Activated T-cell treated with anti-CD3 and anti-CD28 coated beads, Interleukin-2, amount 50 U/mL, for 4 hours (primary cell): ENCODE data around the gene PPP1R1C. TPM values are rescaled to one million over a fixed set of nuclear protein-coding genes. Genes with fewer than 3 reads are reported as not detected.
A peak's percentile ranks its signal among the peaks of the same experiment; 100 is the strongest.
"Not testable (repeated sequence)": the region's sequence is repeated elsewhere in the genome, so short reads cannot be mapped to it uniquely, and the experiment has no call there.

Experiments used
- ATAC-seq, 2 donors: fragments of 200-7000 bp; cut with Tn5 transposase; one replicate each; pipeline ENCODE4 v1.10.0; 2021
- DNase-seq: peaks from one replicate; pipeline ENCODE4 v3.0.0-alpha.2; 2020
- H3K27me3 Mint-ChIP-seq: one replicate; pipeline ENCODE4 v1.8.0; 2021; ENCODE audit warnings: low read depth, mixed read lengths
- H3K36me3 Mint-ChIP-seq: one replicate; pipeline ENCODE4 v1.8.0; 2022; ENCODE audit warnings: mixed read lengths; ENCODE audit not compliant: insufficient read depth
- H3K4me1 Mint-ChIP-seq: one replicate; pipeline ENCODE4 v1.8.0; 2021; ENCODE audit warnings: low read depth, mixed read lengths
- H3K4me3 Mint-ChIP-seq: one replicate; pipeline ENCODE4 v1.8.0; 2021; ENCODE audit warnings: mild to moderate bottlenecking, moderate library complexity, mixed read lengths
- H3K9me3 Mint-ChIP-seq: one replicate; pipeline ENCODE4 v1.8.0; 2021; ENCODE audit warnings: mixed read lengths
- total RNA-seq, 3 donors: library from RNA; stranded (reverse); gene quantifications; one replicate each; pipeline ENCODE4 v1.2.1, GENCODE V29; 2021

PPP1R1C gene
- total RNA-seq, 3 donors from 2014 or later: not detected

GRCh38 chr2:181955866-181956265 is 29.8 kb upstream of the PPP1R1C start:
- peaks cover 29% of the 10 kb centered on the region for H3K27me3 Mint-ChIP-seq
- not testable (repeated sequence) for H3K9me3 Mint-ChIP-seq, H3K36me3 Mint-ChIP-seq, DNase-seq, H3K4me1 Mint-ChIP-seq, H3K4me3 Mint-ChIP-seq, ATAC-seq

GRCh38 chr2:181957668-181958067 is 28.0 kb upstream of the PPP1R1C start:
- H3K4me3 Mint-ChIP-seq: no peak overlapping the region
- H3K36me3 Mint-ChIP-seq: no peaks in the 10 kb centered on the region
- H3K27me3 Mint-ChIP-seq: peaks cover 27% of the 10 kb centered on the region
- no peak for ATAC-seq
- no peak for DNase-seq
- H3K9me3 Mint-ChIP-seq: no peaks in the 10 kb centered on the region
- H3K4me1 Mint-ChIP-seq: peaks cover 5% of the 10 kb centered on the region

DNA sequence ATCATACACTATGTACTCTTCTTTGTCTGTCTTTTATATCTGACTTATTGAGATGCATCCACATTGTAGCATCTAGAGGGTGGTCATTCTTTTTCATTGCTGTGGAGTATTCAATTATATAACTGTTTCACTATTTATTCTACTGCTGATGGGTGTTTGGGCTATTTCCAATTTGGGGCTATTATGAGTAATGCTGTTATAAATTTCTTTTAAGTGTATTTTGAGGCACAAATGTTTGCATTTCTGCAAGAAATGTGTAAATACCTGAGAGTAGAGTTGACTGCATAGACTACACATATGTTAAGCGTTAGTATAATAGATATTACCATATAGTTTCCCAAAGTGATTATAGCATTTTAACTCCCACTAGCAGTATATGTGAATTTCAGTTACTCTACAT is 26.9 kb upstream of the PPP1R1C start:
- Mint-ChIP-seq H3K4me3 (no peak overlapping the region), H3K27me3 (peaks cover 20% of the 10 kb centered on the region), H3K36me3 (no peaks in the 10 kb centered on the region), H3K4me1 (peaks cover 2% of the 10 kb centered on the region), H3K9me3 (no peaks in the 10 kb centered on the region)
- DNase-seq (no peak), ATAC-seq (no peak)

GRCh38 chr2:181959508-181959907 is 26.1 kb upstream of the PPP1R1C start:
- ATAC-seq (no peak), DNase-seq (no peak)
- H3K4me1 Mint-ChIP-seq: no peaks in the 10 kb centered on the region
- peaks cover 20% of the 10 kb centered on the region for H3K27me3 Mint-ChIP-seq
- no peaks in the 10 kb centered on the region for H3K36me3 Mint-ChIP-seq
- no peaks in the 10 kb centered on the region for H3K9me3 Mint-ChIP-seq
- no peak overlapping the region for H3K4me3 Mint-ChIP-seq

DNA sequence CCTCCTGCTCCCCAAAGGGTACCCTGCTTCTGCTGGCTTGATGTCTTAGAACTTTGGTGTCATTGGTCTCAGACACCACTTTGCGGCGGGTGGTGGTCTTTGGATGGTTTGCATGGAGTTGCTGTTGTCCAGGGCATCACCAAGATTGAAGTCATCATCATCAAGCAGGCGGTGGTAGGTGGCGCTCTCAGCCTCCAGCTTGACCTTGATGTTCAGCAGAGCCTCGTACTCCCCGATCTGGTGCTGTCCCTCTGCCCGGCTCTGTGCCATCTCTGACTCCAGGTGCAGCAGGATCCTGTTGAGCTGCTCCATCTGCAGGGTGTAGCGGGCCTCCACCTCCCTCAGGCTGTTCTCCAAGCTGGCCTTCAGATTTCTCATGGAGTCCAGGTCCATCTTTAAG is 24.5 kb upstream of the PPP1R1C start:
- not testable (repeated sequence) for H3K36me3 Mint-ChIP-seq, H3K4me1 Mint-ChIP-seq, ATAC-seq, H3K4me3 Mint-ChIP-seq, DNase-seq, H3K9me3 Mint-ChIP-seq
- H3K27me3 Mint-ChIP-seq: peaks cover 21% of the 10 kb centered on the region

- Mint-ChIP-seq H3K4me1 (no peaks in the 10 kb centered on the region), H3K27me3 (peaks cover 25% of the 10 kb centered on the region), H3K9me3 (peaks cover 3% of the 10 kb centered on the region), H3K36me3 (no peaks in the 10 kb centered on the region), H3K4me3 (no peak overlapping the region)
- ATAC-seq (no peak), DNase-seq (no peak)
Measured at GRCh38 chr2:181962142-181962541, 23.5 kb upstream of the PPP1R1C start.

DNA sequence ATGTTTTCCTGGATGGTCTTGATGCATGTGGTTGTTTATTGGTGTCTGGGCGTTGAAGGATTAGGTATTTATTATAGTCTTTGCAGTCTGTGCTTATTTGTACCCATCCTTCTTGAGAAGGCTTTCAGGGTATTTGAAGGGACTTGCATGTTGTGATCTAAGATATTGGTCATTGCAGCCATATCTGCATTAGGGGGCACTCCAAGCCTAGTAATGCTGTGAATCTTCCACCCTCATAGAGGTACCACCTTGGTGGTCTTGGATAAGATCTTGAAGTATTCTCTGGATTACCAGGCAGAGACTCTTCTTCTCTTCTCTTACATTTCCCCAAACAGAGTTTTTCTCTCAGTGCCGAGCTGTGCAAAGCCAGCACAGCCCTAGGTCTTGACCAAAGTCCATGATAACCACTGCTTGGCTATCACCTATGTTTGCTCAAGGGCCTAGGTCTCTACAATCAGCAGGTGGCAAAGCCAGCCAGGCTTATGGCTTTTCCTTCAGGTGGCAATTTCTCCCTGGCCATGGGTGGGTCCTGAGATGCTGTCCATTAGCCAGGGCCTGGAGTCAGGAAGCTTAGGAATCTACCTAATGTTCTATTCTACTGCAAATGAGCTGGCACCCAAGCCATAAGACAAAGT is 15.4 kb upstream of the PPP1R1C start:
- H3K4me3 Mint-ChIP-seq: no peak overlapping the region
- peaks cover 12% of the 10 kb centered on the region for H3K9me3 Mint-ChIP-seq
- DNase-seq (no peak), ATAC-seq (no peak)
- H3K27me3 Mint-ChIP-seq: peaks cover 27% of the 10 kb centered on the region
- no peaks in the 10 kb centered on the region for H3K4me1 Mint-ChIP-seq
- H3K36me3 Mint-ChIP-seq: no peaks in the 10 kb centered on the region

DNA sequence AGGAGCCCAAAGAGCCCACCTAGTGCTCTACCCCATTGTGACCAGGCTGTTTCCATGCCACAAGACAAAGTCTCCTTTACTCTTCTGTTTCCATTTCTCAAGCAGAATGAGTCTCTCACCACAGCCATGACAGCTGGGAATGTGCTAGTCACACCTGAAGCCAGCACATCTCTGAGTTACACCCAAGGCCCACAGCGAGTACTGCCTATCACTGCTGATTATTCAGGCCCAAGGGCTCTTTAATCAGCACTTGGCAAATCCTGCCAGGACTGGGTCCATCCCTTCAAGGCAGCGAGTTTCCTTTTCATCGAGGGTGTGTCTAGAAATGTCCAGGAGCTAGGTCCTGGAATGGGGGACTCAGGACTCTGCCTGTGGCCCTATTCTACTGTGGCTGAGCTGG is 14.6 kb upstream of the PPP1R1C start:
- no peak overlapping the region for H3K4me3 Mint-ChIP-seq
- H3K4me1 Mint-ChIP-seq: no peaks in the 10 kb centered on the region
- H3K36me3 Mint-ChIP-seq: no peaks in the 10 kb centered on the region
- DNase-seq (no peak), ATAC-seq (no peak)
- peaks cover 25% of the 10 kb centered on the region for H3K27me3 Mint-ChIP-seq
- H3K9me3 Mint-ChIP-seq: peaks cover 12% of the 10 kb centered on the region

GRCh38 chr2:181972431-181973170 is 13.1 kb upstream of the PPP1R1C start:
- peaks cover 2% of the 10 kb centered on the region for H3K36me3 Mint-ChIP-seq
- no peak for ATAC-seq

GRCh38 chr2:181973171-181973783 is 12.4 kb upstream of the PPP1R1C start:
- ATAC-seq: no peak
- H3K9me3 Mint-ChIP-seq: peaks cover 11% of the 10 kb centered on the region
- DNase-seq: no peak
- no peaks in the 10 kb centered on the region for H3K4me1 Mint-ChIP-seq
- no peak overlapping the region for H3K4me3 Mint-ChIP-seq
- peaks cover 20% of the 10 kb centered on the region for H3K27me3 Mint-ChIP-seq
- H3K36me3 Mint-ChIP-seq: peaks cover 2% of the 10 kb centered on the region

More at GRCh38 chr2:181972431-181973170, 13.1 kb upstream of the PPP1R1C start:
- Mint-ChIP-seq H3K9me3 (peaks cover 11% of the 10 kb centered on the region), H3K4me3 (no peak overlapping the region), H3K4me1 (no peaks in the 10 kb centered on the region), H3K27me3 (peaks cover 22% of the 10 kb centered on the region)
- DNase-seq: no peak

- Mint-ChIP-seq H3K4me3 (no peak overlapping the region), H3K9me3 (peaks cover 3% of the 10 kb centered on the region), H3K27me3 (peaks cover 3% of the 10 kb centered on the region), H3K36me3 (peaks cover 2% of the 10 kb centered on the region), H3K4me1 (no peaks in the 10 kb centered on the region)
- ATAC-seq (peak; percentile 84 to 86), DNase-seq (no peak)
Measured at GRCh38 chr2:181977661-181978350, 7.8 kb upstream of the PPP1R1C start.

DNA sequence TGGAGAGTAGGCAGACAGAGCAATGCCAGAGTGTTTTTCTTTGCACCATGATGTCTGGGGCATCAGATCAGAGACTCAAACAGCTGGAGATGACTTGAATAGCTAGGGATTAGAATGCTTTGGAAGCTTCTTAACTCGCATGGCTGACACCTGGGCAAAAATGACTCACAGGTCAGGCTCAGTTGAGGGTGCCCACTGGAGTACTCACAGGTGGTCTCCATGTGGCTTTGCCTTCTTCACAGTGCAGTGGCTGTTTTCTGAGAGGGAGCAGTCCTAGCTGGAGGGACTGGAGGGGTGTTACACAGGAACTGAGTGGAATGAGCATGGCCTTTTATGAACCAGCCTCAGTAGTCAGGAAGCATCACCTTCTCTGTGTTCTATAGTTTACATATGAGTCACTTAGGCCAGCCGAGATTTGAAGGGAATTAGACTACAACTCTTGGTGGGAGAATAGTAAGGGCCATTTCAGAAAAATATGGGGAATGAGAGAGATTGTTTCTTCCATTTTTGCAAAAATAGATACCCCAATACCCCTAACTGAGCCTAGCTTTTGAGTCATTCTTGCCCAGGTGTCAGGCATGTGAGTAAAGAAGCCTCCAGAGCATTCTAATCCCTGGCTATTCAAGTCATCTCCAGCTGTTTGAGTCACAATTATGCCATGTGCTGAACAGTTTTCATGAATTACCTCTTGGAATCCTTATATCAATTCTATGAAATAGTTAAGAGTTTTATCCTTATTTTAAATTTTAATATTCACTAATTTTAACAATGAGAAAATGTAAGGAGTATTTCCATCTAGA is 7.1 kb upstream of the PPP1R1C start:
- Mint-ChIP-seq H3K4me3 (no peak overlapping the region), H3K36me3 (peaks cover 2% of the 10 kb centered on the region), H3K9me3 (peaks cover 3% of the 10 kb centered on the region), H3K4me1 (no peaks in the 10 kb centered on the region), H3K27me3 (peaks cover 3% of the 10 kb centered on the region)
- no peak for DNase-seq
- ATAC-seq: peak; percentile 9 to 27

GRCh38 chr2:181984060-181984459 is 1.6 kb upstream of the PPP1R1C start:
- ATAC-seq (no peak), DNase-seq (no peak)
- H3K27me3 Mint-ChIP-seq: no peaks in the 10 kb centered on the region
- H3K4me1 Mint-ChIP-seq: no peaks in the 10 kb centered on the region
- no peak overlapping the region for H3K4me3 Mint-ChIP-seq
- H3K9me3 Mint-ChIP-seq: no peaks in the 10 kb centered on the region
- no peaks in the 10 kb centered on the region for H3K36me3 Mint-ChIP-seq
